Activated T-helper 17 cell treated with anti-CD3 and anti-CD28 coated beads, Interleukin-2, amount 50 U/mL, for 72 hours (primary cell): ENCODE data around the gene AURKAIP1. TPM values are rescaled to one million over a fixed set of nuclear protein-coding genes. Genes with fewer than 3 reads are reported as not detected.

Experiments
- ATAC-seq: fragments of 150-1000 bp; cut with Tn5 transposase; replicated peaks from 2 replicates; pipeline ENCODE4 v1.10.0; 2021; ENCODE audit warnings: mild to moderate bottlenecking, moderate library complexity
- H3K27ac Mint-ChIP-seq: one replicate; pipeline ENCODE4 v1.8.0; 2022; ENCODE audit warnings: mixed read lengths
- H3K27me3 Mint-ChIP-seq: one replicate; pipeline ENCODE4 v1.8.0; 2022; ENCODE audit warnings: mixed read lengths
- H3K36me3 Mint-ChIP-seq: one replicate; pipeline ENCODE4 v1.8.0; 2022; ENCODE audit warnings: low read depth, mild to moderate bottlenecking, mixed read lengths
- H3K4me1 Mint-ChIP-seq: one replicate; pipeline ENCODE4 v1.8.0; 2022; ENCODE audit warnings: mixed read lengths
- H3K4me3 Mint-ChIP-seq: one replicate; pipeline ENCODE4 v1.8.0; 2022; ENCODE audit warnings: mild to moderate bottlenecking, mixed read lengths
- H3K9me3 Mint-ChIP-seq: one replicate; pipeline ENCODE4 v1.8.0; 2022; ENCODE audit warnings: mixed read lengths
- total RNA-seq, 2 donors: library from RNA; stranded (reverse); gene quantifications; one replicate each; pipeline ENCODE4 v1.2.3, GENCODE V29; 2022

Gene AURKAIP1
- total RNA-seq, 2 donors from 2014 or later: 93.3 to 163 TPM

- Mint-ChIP-seq H3K27me3 (no peaks in the 10 kb centered on the region), H3K9me3 (no peaks in the 10 kb centered on the region), H3K4me3 (peak overlapping the region; percentile 80), H3K27ac (peak overlapping the region; percentile 83), H3K4me1 (peaks cover 13% of the 10 kb centered on the region), H3K36me3 (peaks cover 18% of the 10 kb centered on the region)
- no peak for ATAC-seq
Observed at GRCh38 chr1:1324084-1324523, 50.9 kb downstream of the AURKAIP1 start.

Other genes starting within 250 kb of the AURKAIP1 start
- gene TTLL10, start 201.3 kb downstream of the AURKAIP1 start, total RNA-seq: under 1 TPM in 1 of 2 donors, not detected in 1; 0.11 TPM
- 100 to 1,000 TPM; 105 to 796 TPM for gene TNFRSF18, start 168.6 kb downstream of the AURKAIP1 start, total RNA-seq
- gene TNFRSF4, start 161.1 kb downstream of the AURKAIP1 start, total RNA-seq: 1,000 to 10,000 TPM in 1 of 2 donors, 100 to 1,000 TPM in 1; 384 to 1,007 TPM
- 100 to 1,000 TPM; 169 to 773 TPM for gene SDF4, start 143.2 kb downstream of the AURKAIP1 start, total RNA-seq
- 10 to 100 TPM; 10.9 to 16.7 TPM for gene B3GALT6, start 143.0 kb downstream of the AURKAIP1 start, total RNA-seq
- 1 to 10 TPM; 1.8 to 7.5 TPM for gene C1QTNF12, start 128.5 kb downstream of the AURKAIP1 start, total RNA-seq
- gene UBE2J2, start 101.4 kb downstream of the AURKAIP1 start, total RNA-seq: 10 to 100 TPM; 68.7 to 78.0 TPM
- 1 to 10 TPM; 4.7 to 9.8 TPM for gene SCNN1D, start 94.8 kb downstream of the AURKAIP1 start, total RNA-seq
- 10 to 100 TPM; 41.4 to 43.3 TPM for gene ACAP3, start 67.3 kb downstream of the AURKAIP1 start, total RNA-seq
- 10 to 100 TPM; 15.9 to 24.0 TPM for gene PUSL1, start 66.6 kb downstream of the AURKAIP1 start, total RNA-seq
- 100 to 1,000 TPM; 122 to 125 TPM for gene INTS11, start 50.5 kb downstream of the AURKAIP1 start, total RNA-seq
- gene CPTP, start 50.4 kb downstream of the AURKAIP1 start, total RNA-seq: 10 to 100 TPM; 16.8 to 22.3 TPM
- gene TAS1R3, start 43.9 kb downstream of the AURKAIP1 start, total RNA-seq: 1 to 10 TPM in 1 of 2 donors, under 1 TPM in 1; 0.71 to 1.1 TPM
- gene DVL1, start 25.8 kb downstream of the AURKAIP1 start, total RNA-seq: 10 to 100 TPM; 46.2 to 48.0 TPM
- gene MXRA8, start 16.7 kb downstream of the AURKAIP1 start, total RNA-seq: under 1 TPM in 1 of 2 donors, not detected in 1; 0.56 TPM
- gene CCNL2, start 24.1 kb upstream of the AURKAIP1 start, total RNA-seq: 100 to 1,000 TPM; 103 to 107 TPM
- 100 to 1,000 TPM in 1 of 2 donors, 10 to 100 TPM in 1; 57.7 to 147 TPM for gene MRPL20, start 32.1 kb upstream of the AURKAIP1 start, total RNA-seq
- gene ANKRD65, start 46.1 kb upstream of the AURKAIP1 start, total RNA-seq: not detected
- 1 to 10 TPM in 1 of 2 donors, under 1 TPM in 1; 0.84 to 6.2 TPM for gene VWA1, start 60.5 kb upstream of the AURKAIP1 start, total RNA-seq
- 1 to 10 TPM; 1.4 to 2.1 TPM for gene ATAD3C, start 74.5 kb upstream of the AURKAIP1 start, total RNA-seq
- gene ATAD3B, start 96.6 kb upstream of the AURKAIP1 start, total RNA-seq: 10 to 100 TPM; 24.6 to 55.5 TPM
- 10 to 100 TPM; 24.2 to 56.8 TPM for gene ATAD3A, start 137.0 kb upstream of the AURKAIP1 start, total RNA-seq
- 1 to 10 TPM; 2.1 to 2.3 TPM for gene TMEM240, start 165.4 kb upstream of the AURKAIP1 start, total RNA-seq
- gene SSU72, start 199.7 kb upstream of the AURKAIP1 start, total RNA-seq: 100 to 1,000 TPM in 1 of 2 donors, 10 to 100 TPM in 1; 75.6 to 133 TPM
- 1 to 10 TPM; 1.1 to 1.4 TPM for gene FNDC10, start 224.9 kb upstream of the AURKAIP1 start, total RNA-seq
- gene MIB2, start 240.3 kb upstream of the AURKAIP1 start, total RNA-seq: 10 to 100 TPM; 42.7 to 83.5 TPM